IMR-90 (cell line): Measurements from ENCODE around the gene CCDC148. TPM values are rescaled to one million over a fixed set of nuclear protein-coding genes. Genes with fewer than 3 reads are reported as not detected.
"Not testable (repeated sequence)": the region's sequence is repeated elsewhere in the genome, so short reads cannot be mapped to it uniquely, and the experiment has no call there.

Experiments
- ATAC-seq: fragments of 200-7000 bp; cut with Tn5 transposase; 2 replicates; pipeline ENCODE4 v1.9.1; 2020; ENCODE audit warnings: low read depth, mild to moderate bottlenecking, moderate library complexity
- BruUV-seq: library from RNA; stranded (reverse); fragments of 400-500 nt; replicated peaks from 2 replicates; lab custom pipeline; 2021; lab: Mats Ljungman, UMichigan
- CTCF ChIA-PET: fragments of 300-600 bp; formaldehyde crosslinking; extraction: SDS; loops from one replicate; lab custom pipeline; 2021; ENCODE audit warnings: antibody characterized with exemption; lab: Yijun Ruan, JAX
- POLR2A ChIA-PET: fragments of 300-600 bp; sonication (Branson Sonifier 250); formaldehyde crosslinking; loops from one replicate; lab custom pipeline; 2022; ENCODE audit warnings: antibody characterized with exemption; ENCODE audit not compliant: unreplicated experiment; lab: Charles Lee
- DNase-seq: peaks from one replicate; pipeline ENCODE4 v3.0.0; 2013
- H2AFZ ChIP-seq: replicated peaks from 2 replicates; pipeline ENCODE3; 2013; ENCODE audit warnings: low read length, mild to moderate bottlenecking; ENCODE audit not compliant: poor library complexity
- H2AK5ac ChIP-seq: 2 replicates; pipeline ENCODE4 v1.6.1; 2013; ENCODE audit warnings: low read depth, low read length, inconsistent platforms
- H2AK9ac ChIP-seq: replicated peaks from 2 replicates; pipeline ENCODE3; 2013; ENCODE audit warnings: mild to moderate bottlenecking, low read depth, low read length, moderate library complexity; ENCODE audit not compliant: poor library complexity
- H2BK120ac ChIP-seq: 2 replicates; pipeline ENCODE4 v1.6.1; 2013; ENCODE audit warnings: low read depth, low read length, inconsistent platforms
- H2BK15ac ChIP-seq: 3 replicates; pipeline ENCODE4 v1.6.1; 2013; ENCODE audit warnings: low read depth, low read length, inconsistent platforms
- H2BK20ac ChIP-seq: 2 replicates; pipeline ENCODE4 v1.6.1; 2013; ENCODE audit warnings: low read depth, mild to moderate bottlenecking, inconsistent platforms, low read length, moderate library complexity
- H2BK5ac ChIP-seq: 2 replicates; pipeline ENCODE4 v1.6.1; 2013; ENCODE audit warnings: mild to moderate bottlenecking, low read depth, low read length, inconsistent platforms; ENCODE audit not compliant: poor library complexity, severe bottlenecking
- H3K14ac ChIP-seq: replicated peaks from 2 replicates; pipeline ENCODE4 v1.6.1; 2013; ENCODE audit warnings: low read depth, low read length, inconsistent platforms
- H3K18ac ChIP-seq: 2 replicates; pipeline ENCODE4 v1.6.1; 2013; ENCODE audit warnings: low read depth, low read length, control low read depth
- H3K23ac ChIP-seq: 2 replicates; pipeline ENCODE4 v1.6.1; 2013; ENCODE audit warnings: low read depth, low read length, inconsistent platforms
- H3K27ac ChIP-seq: 2 replicates; pipeline ENCODE4 v1.5.1; 2013; ENCODE audit warnings: mild to moderate bottlenecking, control low read depth, low read length; ENCODE audit not compliant: insufficient read depth
- H3K27me3 ChIP-seq: 2 replicates; pipeline ENCODE4 v1.6.1; 2013; ENCODE audit warnings: low read length; ENCODE audit not compliant: control insufficient read depth, insufficient read depth
- H3K36me3 ChIP-seq: 2 replicates; pipeline ENCODE4 v1.6.1; 2013; ENCODE audit warnings: low read length, mixed read lengths; ENCODE audit not compliant: control insufficient read depth, insufficient read depth
- H3K4ac ChIP-seq: 2 replicates; pipeline ENCODE4 v1.6.1; 2013; ENCODE audit warnings: low read depth, low read length, inconsistent platforms
- H3K4me1 ChIP-seq: 2 replicates; pipeline ENCODE4 v1.6.1; 2013; ENCODE audit warnings: low read length, mixed read lengths; ENCODE audit not compliant: control insufficient read depth, insufficient read depth
- H3K4me2 ChIP-seq: 2 replicates; pipeline ENCODE4 v1.6.1; 2013; ENCODE audit warnings: low read depth, mild to moderate bottlenecking, control low read depth, low read length, moderate library complexity
- H3K4me3 ChIP-seq: 2 replicates; pipeline ENCODE4 v1.5.1; 2013; ENCODE audit warnings: low read depth, mild to moderate bottlenecking, control low read depth, low read length, moderate library complexity; ENCODE audit not compliant: insufficient read depth
- H3K56ac ChIP-seq: 2 replicates; pipeline ENCODE4 v1.6.1; 2013; ENCODE audit warnings: low read length, inconsistent platforms; ENCODE audit not compliant: insufficient read depth; ENCODE audit errors: extremely low read depth
- H3K79me1 ChIP-seq, 2 experiments: 2 replicates each; pipeline ENCODE4 v1.6.1; 2013; ENCODE audit warnings: low read length in 2 of 2, inconsistent platforms in 1 of 2, low read depth in 1 of 2
- H3K9ac ChIP-seq: 2 replicates; pipeline ENCODE4 v1.6.1; 2013; ENCODE audit warnings: low read depth, low read length, control low read depth
- H3K9me1 ChIP-seq: 2 replicates; pipeline ENCODE4 v1.6.1; 2013; ENCODE audit warnings: low read length, inconsistent platforms; ENCODE audit not compliant: insufficient read depth
- H3K9me3 ChIP-seq: 2 replicates; pipeline ENCODE4 v1.6.1; 2013; ENCODE audit warnings: low read length; ENCODE audit not compliant: control insufficient read depth, insufficient read depth
- H4K20me1 ChIP-seq: 2 replicates; pipeline ENCODE4 v1.6.1; 2013; ENCODE audit warnings: low read length, inconsistent platforms; ENCODE audit not compliant: insufficient read depth
- H4K5ac ChIP-seq: 2 replicates; pipeline ENCODE4 v1.6.1; 2013; ENCODE audit warnings: mild to moderate bottlenecking, low read depth, low read length, control low read depth
- H4K8ac ChIP-seq, 2 experiments: 2 replicates each; pipeline ENCODE4 v1.6.1; 2013; ENCODE audit warnings: low read depth in 2 of 2, low read length in 2 of 2, control low read depth in 1 of 2, inconsistent platforms in 1 of 2
- H4K91ac ChIP-seq: 2 replicates; pipeline ENCODE4 v1.6.1; 2013; ENCODE audit warnings: low read depth, low read length, inconsistent platforms; ENCODE audit not compliant: insufficient read depth
- WGBS, 2 experiments: methylation state at CpG; one replicate each; pipeline versions ENCODE4 v1.1.5 to v1.1.7; 2013; ENCODE audit warnings: missing lambda C conversion rate in 2 of 2; ENCODE audit not compliant: insufficient read length in 1 of 2; ENCODE audit errors: extremely low coverage in 2 of 2; 5-methylcytosine and 5-hydroxymethylcytosine counted together
- dilution Hi-C: fragments of 300-500 bp; cut with HindIII; formaldehyde crosslinking; loops from one replicate; pipeline ENCODE4 v1.14.3; 2018; ENCODE audit warnings: low sequenced_read_pairs; ENCODE audit not compliant: unreplicated experiment
- in situ Hi-C: fragments of 300-500 bp; cut with MboI; formaldehyde crosslinking; loops from 3 replicates; pipeline ENCODE4 v1.14.3; 2019; ENCODE audit warnings: low sequenced_read_pairs, inconsistent platforms, mixed read lengths
- intact Hi-C: fragments of 100-400 bp; cut with micrococcal nuclease; formaldehyde crosslinking; loops from 2 replicates; pipeline ENCODE4 v1.10.0; 2022
- polyA plus RNA-seq, 3 experiments: library from polyadenylated mRNA; depleted of rRNA; stranded (reverse); fragments of >200 nt; gene quantifications; 2 replicates each; pipeline ENCODE4 v1.2.3, GENCODE V29; 2012; ENCODE audit warnings: low replicate concordance in 1 of 3
- total RNA-seq: library from RNA; depleted of rRNA; stranded (reverse); fragments of >200 nt; gene quantifications from 2 replicates; pipeline ENCODE4 v1.2.3, GENCODE V29; 2012

CCDC148 gene
- total and polyA plus RNA-seq, 2 of the 4 experiments (the other 2 are of a cell fraction): 0.18 to 0.31 TPM

GRCh38 chr2:158439062-158439461 lies 17.5 kb downstream of the CCDC148 start:
- H3K36me3 ChIP-seq, H2BK20ac ChIP-seq, H3K9ac ChIP-seq, BruUV-seq, H3K27ac ChIP-seq, DNase-seq, H2AK5ac ChIP-seq, H4K5ac ChIP-seq, H3K4me3 ChIP-seq, H2AK9ac ChIP-seq, H4K91ac ChIP-seq, H3K4me1 ChIP-seq, H2BK5ac ChIP-seq, intact Hi-C loops, H3K14ac ChIP-seq, H2AFZ ChIP-seq, H3K27me3 ChIP-seq, ATAC-seq, H4K20me1 ChIP-seq, POLR2A ChIA-PET, H3K18ac ChIP-seq, H3K4me2 ChIP-seq, H3K23ac ChIP-seq, H3K9me1 ChIP-seq, CTCF ChIA-PET, in situ Hi-C loops, H2BK120ac ChIP-seq, H3K79me1 ChIP-seq, dilution Hi-C loops, H4K8ac ChIP-seq, H3K9me3 ChIP-seq, H2BK15ac ChIP-seq, H3K4ac ChIP-seq, H3K56ac ChIP-seq: not testable (repeated sequence)
- 100% methylated on average over 1 of the region's 4 CpGs; no CpG with 5 or more reads in 1 of the 2 experiments for WGBS, 2 experiments

DNA sequence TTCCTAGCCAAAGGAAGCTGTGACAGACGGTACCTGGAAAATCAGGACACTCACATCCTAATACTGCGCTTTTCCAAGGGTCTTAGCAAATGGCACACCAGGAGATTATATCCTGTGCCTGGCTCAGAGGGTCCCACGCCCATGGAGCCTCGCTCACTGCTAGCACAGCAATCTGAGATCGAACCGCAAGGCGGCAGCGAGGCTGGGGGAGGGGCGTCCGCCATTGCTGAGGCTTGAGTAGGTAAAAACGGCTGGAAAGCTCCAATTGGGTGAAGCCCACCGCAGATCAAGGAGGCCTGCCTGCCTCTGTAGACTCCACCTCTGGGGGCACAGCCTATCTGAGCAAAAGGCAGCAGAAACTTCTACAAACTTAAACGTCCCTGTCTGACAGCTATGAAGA lies 22.8 kb downstream of the CCDC148 start:
- dilution Hi-C loops, H3K4me3 ChIP-seq, H3K4me1 ChIP-seq, H4K20me1 ChIP-seq, H3K18ac ChIP-seq, CTCF ChIA-PET, H3K14ac ChIP-seq, H3K27me3 ChIP-seq, H2BK20ac ChIP-seq, H3K9me3 ChIP-seq, ATAC-seq, H3K27ac ChIP-seq, H3K4me2 ChIP-seq, H2AK9ac ChIP-seq, H2BK15ac ChIP-seq, H3K4ac ChIP-seq, H3K9me1 ChIP-seq, H3K79me1 ChIP-seq, H2BK120ac ChIP-seq, POLR2A ChIA-PET, H3K23ac ChIP-seq, H2AK5ac ChIP-seq, in situ Hi-C loops, H3K56ac ChIP-seq, H4K91ac ChIP-seq, BruUV-seq, H4K5ac ChIP-seq, H3K36me3 ChIP-seq, intact Hi-C loops, H2AFZ ChIP-seq, DNase-seq, H3K9ac ChIP-seq, H4K8ac ChIP-seq, H2BK5ac ChIP-seq: not testable (repeated sequence)
- 72% methylated on average over 7 of the region's 13 CpGs; no CpG with 5 or more reads in 1 of the 2 experiments for WGBS, 2 experiments
